GM12864 (cell line): ENCODE results near the gene ANKRD28.

ENCODE experiments used
- DNase-seq: peaks from one replicate; pipeline ENCODE4 v3.0.0-alpha.2; 2011; ENCODE audit warnings: low read depth
- H3K4me3 ChIP-seq: 2 replicates; pipeline ENCODE4 v1.5.1; 2011; ENCODE audit warnings: mild to moderate bottlenecking, low read depth, low read length, control low read depth
- TF ChIP-seq, protein P1 (sequence below): IDR thresholded peaks from 2 replicates; pipeline ENCODE4 v1.5.1; 2011; ENCODE audit warnings: low read depth, mild to moderate bottlenecking, moderate library complexity, low read length, control low read depth, inconsistent platforms; ENCODE audit errors: missing control alignments

ANKRD28 gene

DNA sequence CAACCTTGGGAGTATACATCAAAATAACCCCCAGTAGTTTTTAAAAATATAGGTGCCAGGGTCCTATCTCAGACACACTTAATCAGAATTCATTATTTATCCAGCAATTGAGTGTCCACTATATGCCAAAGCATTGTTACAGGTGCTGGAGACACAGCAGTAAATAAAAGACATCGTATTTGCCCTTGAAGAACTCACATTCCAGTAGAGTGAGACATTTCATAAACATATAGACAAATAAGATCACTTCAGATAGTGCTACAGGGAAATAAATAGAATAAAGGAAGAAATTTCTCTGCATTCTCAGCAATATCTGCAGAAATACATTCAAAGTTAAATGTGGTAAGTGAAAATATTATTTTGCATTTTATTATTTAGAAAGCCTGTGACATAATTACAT is 34.1 kb upstream of the ANKRD28 start:
- no peak for DNase-seq
- TF ChIP-seq, protein P1, sequence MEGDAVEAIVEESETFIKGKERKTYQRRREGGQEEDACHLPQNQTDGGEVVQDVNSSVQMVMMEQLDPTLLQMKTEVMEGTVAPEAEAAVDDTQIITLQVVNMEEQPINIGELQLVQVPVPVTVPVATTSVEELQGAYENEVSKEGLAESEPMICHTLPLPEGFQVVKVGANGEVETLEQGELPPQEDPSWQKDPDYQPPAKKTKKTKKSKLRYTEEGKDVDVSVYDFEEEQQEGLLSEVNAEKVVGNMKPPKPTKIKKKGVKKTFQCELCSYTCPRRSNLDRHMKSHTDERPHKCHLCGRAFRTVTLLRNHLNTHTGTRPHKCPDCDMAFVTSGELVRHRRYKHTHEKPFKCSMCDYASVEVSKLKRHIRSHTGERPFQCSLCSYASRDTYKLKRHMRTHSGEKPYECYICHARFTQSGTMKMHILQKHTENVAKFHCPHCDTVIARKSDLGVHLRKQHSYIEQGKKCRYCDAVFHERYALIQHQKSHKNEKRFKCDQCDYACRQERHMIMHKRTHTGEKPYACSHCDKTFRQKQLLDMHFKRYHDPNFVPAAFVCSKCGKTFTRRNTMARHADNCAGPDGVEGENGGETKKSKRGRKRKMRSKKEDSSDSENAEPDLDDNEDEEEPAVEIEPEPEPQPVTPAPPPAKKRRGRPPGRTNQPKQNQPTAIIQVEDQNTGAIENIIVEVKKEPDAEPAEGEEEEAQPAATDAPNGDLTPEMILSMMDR, result no peak
- H3K4me3 ChIP-seq, result no peak overlapping the region

DNA sequence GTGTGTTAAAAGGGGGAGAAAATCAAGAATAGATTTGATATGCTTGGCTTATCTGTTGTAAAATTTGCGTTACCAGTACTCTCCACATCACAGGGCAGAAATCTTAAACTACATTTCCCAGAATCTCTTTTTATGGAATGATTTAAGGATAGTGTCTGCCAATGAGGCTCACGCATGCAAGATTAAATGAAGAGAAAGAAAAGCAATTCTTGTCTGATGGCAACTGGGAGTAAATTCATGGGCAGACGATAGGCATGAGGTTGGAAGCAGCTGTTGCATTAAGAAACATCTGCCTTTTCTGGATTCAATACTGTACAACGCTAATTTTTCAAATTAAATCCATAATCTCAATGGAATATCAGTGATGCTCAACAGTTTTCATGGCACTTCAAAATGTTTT is 27.2 kb upstream of the ANKRD28 start:
- DNase-seq, result no peak
- TF ChIP-seq, protein P1, result no peak
- H3K4me3 ChIP-seq, result no peak overlapping the region

DNA sequence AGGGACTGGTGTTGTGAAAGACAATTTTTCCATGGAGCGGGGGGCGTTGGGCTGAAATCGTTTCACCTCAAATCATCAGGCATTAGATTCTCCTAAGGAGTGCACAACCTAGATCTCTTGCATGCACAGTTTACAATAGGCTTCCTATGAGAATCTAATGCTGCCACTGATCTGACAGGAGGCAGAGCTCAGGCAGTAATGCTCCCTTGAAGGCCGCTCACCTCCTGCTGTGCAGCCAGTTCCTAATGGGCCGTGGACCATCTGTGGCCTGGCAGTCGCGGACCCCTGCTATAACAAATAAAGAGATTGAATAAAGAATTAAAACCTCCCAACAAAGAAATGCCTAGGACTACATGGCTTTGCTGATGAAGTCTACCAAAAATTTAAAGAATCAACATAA is 25.3 kb upstream of the ANKRD28 start:
- no peak overlapping the region for H3K4me3 ChIP-seq
- no peak for DNase-seq
- TF ChIP-seq, protein P1, result no peak

DNA sequence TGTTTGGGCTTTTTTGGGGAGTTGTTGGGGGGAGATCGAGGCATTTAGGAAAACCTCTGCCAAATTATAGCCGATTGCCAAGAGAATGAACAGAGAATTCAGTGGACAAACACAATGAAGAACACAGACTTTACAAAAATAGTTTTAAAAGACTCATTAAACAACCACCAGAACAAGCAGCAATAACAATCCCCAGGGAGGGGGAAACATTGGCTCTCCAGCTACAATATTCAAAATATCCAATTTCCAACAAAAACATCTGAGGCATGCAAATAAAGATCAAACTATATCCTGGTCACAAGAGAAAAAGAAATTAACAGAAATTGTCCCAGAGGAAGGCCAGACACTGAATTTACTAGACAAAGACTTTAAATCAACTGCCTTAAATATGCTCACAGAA is 24.5 kb upstream of the ANKRD28 start:
- no peak for DNase-seq
- TF ChIP-seq, protein P1, result no peak
- no peak overlapping the region for H3K4me3 ChIP-seq

DNA sequence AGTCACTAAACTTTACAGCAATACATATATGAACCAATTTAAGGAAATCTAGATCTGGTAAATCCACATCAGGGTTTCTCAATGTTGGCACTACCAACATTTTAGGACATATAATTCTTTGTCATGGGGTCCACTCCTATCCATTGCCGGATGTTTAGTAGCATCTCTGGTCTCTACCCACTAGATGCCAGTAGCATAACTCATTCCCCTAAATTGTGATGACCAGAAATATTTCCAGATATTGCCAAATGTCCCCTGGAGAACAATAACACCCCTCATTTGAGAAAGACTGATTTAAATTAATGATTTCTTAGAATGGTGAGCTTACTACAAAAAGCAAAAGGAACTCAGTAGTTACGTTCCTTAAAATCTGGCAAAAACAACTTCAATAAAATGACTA is 23.1 kb upstream of the ANKRD28 start:
- no peak for DNase-seq
- H3K4me3 ChIP-seq, result no peak overlapping the region

DNA sequence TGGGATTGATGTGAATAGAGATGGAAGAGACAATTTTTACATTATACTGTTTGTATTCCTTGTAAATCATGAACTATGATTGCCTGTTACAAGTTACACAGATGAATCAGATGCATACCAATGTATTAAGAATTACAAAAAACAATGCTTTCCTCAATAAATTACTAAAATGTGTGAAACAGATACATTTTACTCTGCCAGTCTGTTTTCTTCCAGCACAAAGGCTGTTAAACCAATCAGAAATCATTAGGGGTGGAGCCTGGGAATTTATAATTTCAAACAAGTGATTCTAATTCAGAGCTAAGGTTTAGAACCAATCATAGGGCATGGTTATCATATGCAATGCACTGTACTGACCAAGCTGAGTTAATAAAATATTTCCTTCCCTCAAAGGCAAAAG is 21.8 kb upstream of the ANKRD28 start:
- no peak for DNase-seq
- TF ChIP-seq, protein P1, result no peak
- no peak overlapping the region for H3K4me3 ChIP-seq

More for the DNA sequence above, 23.1 kb upstream of the ANKRD28 start:
- TF ChIP-seq, protein P1, result no peak

DNA sequence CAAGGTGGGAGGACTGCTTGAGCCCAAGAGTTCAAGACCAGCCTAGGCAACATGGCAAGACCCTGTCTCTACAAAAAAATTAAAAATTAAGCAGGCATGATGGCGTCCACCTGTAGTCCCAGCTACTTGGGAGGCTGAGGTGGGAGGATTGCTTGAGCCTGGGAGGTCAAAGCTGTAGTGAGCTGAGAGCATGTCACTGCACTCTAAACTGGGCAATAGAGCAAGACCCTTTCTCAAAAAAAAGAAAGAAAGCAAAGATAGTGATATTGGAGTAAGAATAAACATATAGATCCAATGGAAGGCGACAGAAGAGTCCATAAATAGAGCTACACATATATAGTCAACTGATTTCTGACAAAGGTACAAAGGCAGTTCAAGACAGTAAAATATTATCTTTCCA is 21.3 kb upstream of the ANKRD28 start:
- no peak overlapping the region for H3K4me3 ChIP-seq
- DNase-seq, result no peak
- TF ChIP-seq, protein P1, result no peak
